GM19395 (cell line): Measurements from ENCODE around the gene TCF7.
A peak's percentile ranks its signal among the peaks of the same experiment; 100 is the strongest.

Source experiments
- ATAC-seq: cut with Tn5 transposase; IDR thresholded peaks from one replicate; pipeline ENCODE4 v1.9.1; 2021; ENCODE audit warnings: mild to moderate bottlenecking, moderate library complexity; ENCODE audit not compliant: unreplicated experiment

Gene TCF7

DNA sequence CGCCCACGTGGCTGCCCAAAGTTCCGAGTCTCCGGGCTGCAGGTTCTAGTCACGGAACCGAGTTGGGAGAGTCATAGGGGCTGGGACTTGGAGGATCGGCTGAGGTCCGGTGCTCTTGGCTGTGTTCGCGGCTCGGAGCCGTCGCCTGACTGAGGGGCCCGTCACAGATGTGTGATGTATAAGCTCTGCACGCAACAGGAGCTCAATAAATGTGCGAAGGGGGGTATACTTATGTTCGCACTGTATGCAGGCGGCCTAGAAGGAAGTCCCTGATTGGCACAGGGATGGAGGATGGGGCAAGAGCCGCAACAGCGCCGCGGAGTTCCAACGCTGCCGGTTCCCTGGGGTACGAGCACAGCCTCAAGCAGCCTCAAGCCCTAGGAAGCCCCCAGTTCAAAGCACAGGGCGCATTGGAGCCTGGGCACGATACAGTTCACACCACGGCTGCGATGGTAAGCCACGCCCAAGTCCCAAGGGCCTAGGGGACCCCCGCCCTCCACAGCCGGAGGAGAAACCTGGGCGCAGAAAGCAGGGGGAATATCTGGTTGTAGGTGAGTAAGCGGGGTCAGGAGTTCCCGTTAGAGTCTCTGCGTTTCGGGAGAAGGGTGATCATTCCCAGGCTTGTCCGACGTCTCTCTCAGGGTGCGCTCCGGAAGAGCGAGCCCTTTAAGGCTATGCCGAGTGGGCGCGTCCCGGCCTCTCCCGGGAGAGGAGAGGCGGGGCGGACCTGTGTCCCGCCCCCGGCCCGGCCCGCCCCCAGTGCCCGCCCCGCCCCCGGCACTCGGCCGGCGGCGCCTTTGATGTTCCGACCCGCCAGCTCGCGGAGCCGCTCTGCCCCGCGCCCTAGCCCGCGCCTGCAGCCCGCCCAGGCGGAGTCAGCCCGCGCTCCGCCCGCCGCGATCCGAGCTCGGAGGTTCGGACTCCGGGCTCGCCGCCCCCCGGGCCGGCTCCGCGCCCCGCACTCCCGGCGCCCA, at the start of gene TCF7:
TCF7 (plus strand) TSS at position 780 of the 974 bp plus-strand sequence. CDS start 226 bp downstream, outside the sequence.
- peak; percentile 80 for ATAC-seq

GRCh38 chr5:134069553-134069952, 44.9 kb upstream of the TCF7 start:
- ATAC-seq: no peak

DNA sequence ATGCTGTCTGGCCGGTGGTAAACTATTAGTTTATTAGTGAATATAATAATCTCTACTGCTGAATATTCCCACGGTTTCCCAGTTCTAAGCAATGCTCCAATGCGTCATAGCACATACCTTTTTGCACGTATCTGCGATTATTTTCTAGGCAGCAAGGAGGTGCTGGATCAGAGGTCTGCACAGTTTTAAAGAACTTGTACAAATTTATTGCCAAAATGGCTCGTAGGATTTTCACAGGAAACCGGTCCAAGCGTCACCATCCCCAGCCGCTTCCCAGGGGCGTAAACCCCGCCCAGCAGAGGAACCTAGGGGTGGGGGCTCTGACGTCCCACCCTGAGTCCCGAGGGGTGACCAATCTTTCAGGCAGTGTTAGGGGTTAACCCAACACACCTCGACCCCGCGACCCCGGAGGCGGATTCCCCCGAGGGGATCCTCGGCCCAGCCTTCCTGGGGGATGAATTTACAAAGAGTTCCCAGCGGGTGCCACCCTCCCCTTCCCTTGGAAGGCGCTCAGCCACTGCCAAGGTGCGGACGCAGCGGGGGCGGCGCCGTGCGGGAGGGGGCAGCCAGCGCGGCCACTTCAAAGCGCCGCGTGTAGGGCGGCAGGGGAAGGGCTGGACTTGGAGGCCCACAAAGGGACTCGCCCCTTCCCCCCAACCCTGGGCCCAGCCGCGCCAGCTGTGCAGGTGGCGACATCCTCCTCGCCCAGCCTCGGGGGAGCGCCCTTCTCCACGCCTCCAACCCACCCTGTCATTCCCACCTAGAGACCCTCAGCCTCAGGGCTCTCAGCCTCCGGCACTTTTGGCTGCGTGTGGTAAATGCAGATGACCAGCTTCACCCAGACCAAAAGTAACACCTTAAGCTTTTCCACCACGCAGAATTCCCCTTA, 43.5 kb upstream of the TCF7 start:
- ATAC-seq: no peak

DNA sequence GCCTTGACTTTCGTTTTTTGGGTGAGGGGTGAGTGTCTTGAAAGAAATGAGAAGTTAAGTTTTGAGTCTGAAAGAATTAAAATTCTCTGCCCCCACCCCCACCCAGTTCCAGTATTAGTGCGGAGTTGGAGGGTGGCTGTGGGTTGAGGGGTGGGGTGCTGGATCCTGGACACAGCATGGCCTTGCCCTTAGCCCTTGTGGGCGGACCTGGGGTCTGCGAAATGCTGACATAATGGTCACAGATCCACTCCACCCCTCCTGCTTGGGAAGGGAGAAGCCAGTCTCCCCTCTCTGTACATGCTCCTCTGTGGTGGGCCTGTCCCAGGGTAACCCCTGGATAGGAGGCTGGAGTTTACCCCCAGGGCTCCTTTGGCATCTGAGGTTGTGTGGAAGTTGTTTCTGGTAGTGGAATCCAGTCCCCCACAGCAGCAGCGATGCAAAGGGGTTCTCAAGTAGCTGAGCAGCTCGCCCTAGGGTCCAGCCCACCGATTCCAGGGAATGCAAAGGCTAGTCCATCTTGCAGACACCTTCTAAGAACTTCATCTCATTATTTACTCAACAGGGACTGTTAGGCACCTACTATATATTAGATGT, 42.8 kb upstream of the TCF7 start:
- ATAC-seq: no peak

GRCh38 chr5:134072471-134073210, 41.8 kb upstream of the TCF7 start:
- no peak for ATAC-seq

DNA sequence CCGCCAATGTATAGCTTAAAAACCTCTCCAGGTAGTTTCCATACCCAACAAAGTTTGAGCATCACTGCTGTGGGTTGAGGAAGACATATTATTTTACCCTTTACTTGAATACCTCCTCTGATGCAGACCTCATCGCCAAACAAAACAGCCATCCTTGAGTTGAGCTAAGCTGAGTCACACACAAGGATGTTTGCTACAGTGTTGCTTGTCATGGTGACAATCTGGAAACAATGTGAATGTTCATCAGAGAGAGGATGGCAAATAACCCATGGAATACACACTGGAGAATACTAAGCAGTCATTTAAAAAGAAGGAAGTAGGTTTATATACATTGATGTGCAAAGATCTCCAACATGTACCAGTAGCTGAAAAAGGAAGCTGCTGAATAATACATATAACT, 41.1 kb upstream of the TCF7 start:
- no peak for ATAC-seq

DNA sequence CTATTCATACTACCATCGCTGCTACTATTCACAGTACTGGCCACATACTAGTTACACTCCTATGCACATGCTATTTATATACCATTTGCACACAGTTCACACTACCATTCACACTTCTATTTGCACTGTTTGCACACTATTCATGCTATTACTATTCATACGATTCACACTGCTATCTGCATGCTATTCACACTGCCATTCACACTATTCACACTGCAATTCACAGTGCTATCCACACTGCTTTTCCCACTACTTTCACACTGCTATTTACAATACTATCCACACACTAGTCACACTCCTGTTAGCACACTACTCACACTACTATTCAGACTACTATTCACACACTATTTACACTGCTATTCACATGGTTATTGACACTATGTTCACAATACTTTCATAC, 39.4 kb upstream of the TCF7 start:
- ATAC-seq: no peak

DNA sequence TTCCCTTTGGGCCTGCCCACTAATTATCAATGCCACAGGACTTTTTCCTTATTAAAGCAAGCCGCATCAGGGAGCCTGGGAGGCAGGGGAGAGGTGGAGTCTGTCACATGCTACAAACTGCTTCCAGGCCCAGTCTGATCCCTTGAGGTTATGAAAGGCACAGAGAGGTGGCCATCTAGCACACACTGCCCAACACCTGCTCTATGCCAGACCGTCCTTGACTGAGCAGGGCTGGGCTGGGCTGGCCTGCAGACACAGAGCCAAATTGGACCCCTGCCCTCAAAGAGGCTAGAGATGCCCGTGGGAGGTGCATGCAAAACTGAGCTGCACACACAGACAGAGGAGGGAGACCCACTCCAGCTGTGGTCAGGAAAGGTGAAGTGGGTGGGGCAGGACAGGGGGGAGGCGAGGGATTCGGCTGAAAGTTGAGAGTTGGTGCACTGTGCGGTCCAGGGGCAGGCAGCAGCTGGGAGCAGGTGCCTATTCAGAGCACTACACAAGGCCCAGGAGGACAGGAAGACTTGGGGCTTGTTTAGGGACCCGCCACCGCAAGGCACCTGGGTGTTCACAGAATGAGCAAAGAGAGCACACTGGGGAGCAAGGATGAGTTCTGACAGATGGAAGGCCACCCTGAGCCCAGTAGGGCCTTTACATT, 36.4 kb upstream of the TCF7 start:
- ATAC-seq: no peak

- ATAC-seq: no peak
Observed at GRCh38 chr5:134079748-134080581, 34.5 kb upstream of the TCF7 start.

GRCh38 chr5:134082264-134082992, 32.1 kb upstream of the TCF7 start:
- ATAC-seq: no peak

GRCh38 chr5:134083517-134083916, 31.0 kb upstream of the TCF7 start:
- no peak for ATAC-seq

GRCh38 chr5:134084022-134084565, 30.4 kb upstream of the TCF7 start:
- ATAC-seq: no peak

GRCh38 chr5:134084570-134084969, 29.9 kb upstream of the TCF7 start:
- ATAC-seq: no peak

- ATAC-seq: no peak
Observed at GRCh38 chr5:134085411-134085810, 29.1 kb upstream of the TCF7 start.

GRCh38 chr5:134086225-134086942, 28.1 kb upstream of the TCF7 start:
- ATAC-seq: no peak

GRCh38 chr5:134086943-134087305, 27.6 kb upstream of the TCF7 start:
- no peak for ATAC-seq

- no peak for ATAC-seq
Observed at GRCh38 chr5:134088291-134088690, 26.2 kb upstream of the TCF7 start.
